ENCODE measurements around the gene FAM185A.

GRCh38 chr7:102845346-102845745 is 96.5 kb downstream of the FAM185A start:
- no peak for TF ChIP-seq JUN (CRISPR knock-in tag; IDR thresholded peaks at IDR 0.05)
- no peak for TF ChIP-seq EZH2 (conservative IDR thresholded peaks at IDR 0.05; ENCODE audit: low read depth, low read length)
- TF ChIP-seq, protein P1, sequence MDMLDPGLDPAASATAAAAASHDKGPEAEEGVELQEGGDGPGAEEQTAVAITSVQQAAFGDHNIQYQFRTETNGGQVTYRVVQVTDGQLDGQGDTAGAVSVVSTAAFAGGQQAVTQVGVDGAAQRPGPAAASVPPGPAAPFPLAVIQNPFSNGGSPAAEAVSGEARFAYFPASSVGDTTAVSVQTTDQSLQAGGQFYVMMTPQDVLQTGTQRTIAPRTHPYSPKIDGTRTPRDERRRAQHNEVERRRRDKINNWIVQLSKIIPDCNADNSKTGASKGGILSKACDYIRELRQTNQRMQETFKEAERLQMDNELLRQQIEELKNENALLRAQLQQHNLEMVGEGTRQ (IDR thresholded peaks at IDR 0.05; ENCODE audit: low read depth, low read length): no peak
- TF ChIP-seq, protein P1 (CRISPR knock-in tag; IDR thresholded peaks at IDR 0.05; ENCODE audit: borderline replicate concordance): no peak
- no peak for TF ChIP-seq PTBP1 (IDR thresholded peaks at IDR 0.05; ENCODE audit: low read depth, low read length, poor library complexity, severe bottlenecking)
- TF ChIP-seq, protein P2, sequence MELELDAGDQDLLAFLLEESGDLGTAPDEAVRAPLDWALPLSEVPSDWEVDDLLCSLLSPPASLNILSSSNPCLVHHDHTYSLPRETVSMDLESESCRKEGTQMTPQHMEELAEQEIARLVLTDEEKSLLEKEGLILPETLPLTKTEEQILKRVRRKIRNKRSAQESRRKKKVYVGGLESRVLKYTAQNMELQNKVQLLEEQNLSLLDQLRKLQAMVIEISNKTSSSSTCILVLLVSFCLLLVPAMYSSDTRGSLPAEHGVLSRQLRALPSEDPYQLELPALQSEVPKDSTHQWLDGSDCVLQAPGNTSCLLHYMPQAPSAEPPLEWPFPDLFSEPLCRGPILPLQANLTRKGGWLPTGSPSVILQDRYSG (CRISPR knock-in tag; IDR thresholded peaks at IDR 0.05): no peak

Data from HepG2 (cell line).